HepG2 (cell line): Measurements from ENCODE around the gene CNP. TPM values are rescaled to one million over a fixed set of nuclear protein-coding genes. Genes with fewer than 3 reads are reported as not detected.

ENCODE experiments used
- ATAC-seq: fragments of 200-7000 bp; cut with Tn5 transposase; 3 replicates; pipeline ENCODE4 v1.9.1; 2020; ENCODE audit warnings: mild to moderate bottlenecking, moderate library complexity
- BruUV-seq: library from RNA; stranded (reverse); fragments of 400-500 nt; replicated peaks from 2 replicates; lab custom pipeline; 2021; lab: Mats Ljungman, UMichigan
- CTCF ChIA-PET: fragments of 300-600 bp; formaldehyde crosslinking; extraction: SDS; loops from one replicate; lab custom pipeline; 2021; ENCODE audit warnings: low total read pairs, inconsistent platforms, low intra/inter-chr PET ratio; lab: Yijun Ruan, JAX
- POLR2A ChIA-PET: fragments of 350-600 bp; sonication (Branson Sonifier 250); formaldehyde crosslinking; loops from one replicate; lab custom pipeline; 2020; ENCODE audit warnings: antibody characterized with exemption, inconsistent platforms; lab: Yijun Ruan, JAX
- DNase-seq: peaks from one replicate; pipeline ENCODE4 v3.0.0-alpha.2; 2015; ENCODE audit warnings: low spot score
- FAIRE-seq: peaks from 3 replicates; lab custom pipeline; 2011; peaks lifted over from hg19 to GRCh38; lab: Jason Lieb, UNC
- H2AFZ ChIP-seq: one replicate; pipeline ENCODE4 v1.6.1; 2011; ENCODE audit warnings: low read length, inconsistent platforms
- H3K27ac ChIP-seq: fragments of 300-600 bp; 3 replicates; pipeline ENCODE4 v1.8.0; 2011; ENCODE audit warnings: mixed run types, mild to moderate bottlenecking, mixed read lengths, low read length, inconsistent platforms; ENCODE audit not compliant: insufficient read depth; ENCODE audit errors: extremely low read length
- H3K27me3 ChIP-seq, 2 experiments: fragments of 200-600 bp in 1 of 2; 2 replicates in 1 of 2; 3 replicates in 1 of 2; pipeline versions ENCODE4 v1.6.0 to v1.8.0; 2011; ENCODE audit warnings: low read length in 2 of 2, mild to moderate bottlenecking in 2 of 2, moderate library complexity in 2 of 2, inconsistent platforms in 1 of 2; ENCODE audit not compliant: insufficient read depth in 2 of 2, control insufficient read depth in 1 of 2
- H3K36me3 ChIP-seq, 2 experiments: fragments of 200-600 bp in 1 of 2; replicated peaks in 1 of 2; 2 replicates in 1 of 2; 3 replicates in 1 of 2; pipeline versions ENCODE4 v1.5.1 to v1.8.0; 2011; ENCODE audit warnings: low read length in 2 of 2, inconsistent platforms in 1 of 2; ENCODE audit not compliant: insufficient read depth in 2 of 2, control insufficient read depth in 1 of 2
- H3K4me1 ChIP-seq: 2 replicates; pipeline ENCODE4 v1.5.1; 2012; ENCODE audit warnings: low read length, inconsistent platforms; ENCODE audit not compliant: insufficient read depth
- H3K4me2 ChIP-seq: 2 replicates; pipeline ENCODE4 v1.6.0; 2011; ENCODE audit warnings: low read depth, low read length, inconsistent platforms
- H3K4me3 ChIP-seq, 3 experiments: fragments of 200-600 bp in 1 of 3; sonication (generic), shearing (Covaris generic) in 1 of 3; replicated peaks in 1 of 3; 2 replicates each; pipeline ENCODE4 v1.5.1; 2011 to 2016; ENCODE audit warnings: low read length in 3 of 3, inconsistent platforms in 2 of 3, low read depth in 2 of 3, mild to moderate bottlenecking in 2 of 3, control low read depth in 1 of 3, mixed read lengths in 1 of 3; ENCODE audit not compliant: insufficient read depth in 1 of 3
- H3K79me2 ChIP-seq: one replicate; pipeline ENCODE4 v1.6.1; 2011; ENCODE audit warnings: low read length, inconsistent platforms; ENCODE audit not compliant: insufficient read depth
- H3K9ac ChIP-seq: 2 replicates; pipeline ENCODE4 v1.6.0; 2011; ENCODE audit warnings: mild to moderate bottlenecking, low read depth, low read length, inconsistent platforms; ENCODE audit not compliant: insufficient read depth
- H3K9me3 ChIP-seq: 2 replicates; pipeline ENCODE4 v1.5.1; 2012; ENCODE audit warnings: mild to moderate bottlenecking, low read length
- H4K20me1 ChIP-seq: 2 replicates; pipeline ENCODE4 v1.6.0; 2011; ENCODE audit warnings: inconsistent platforms, mild to moderate bottlenecking, low read length, moderate library complexity; ENCODE audit not compliant: insufficient read depth
- AGO2 ChIP-seq: fragments of 200-400 bp; formaldehyde crosslinking; optimal IDR thresholded peaks from 2 replicates; pipeline ENCODE3; 2017; ENCODE audit warnings: mild to moderate bottlenecking, low read depth, low read length, moderate library complexity
- MATR3 ChIP-seq: sonication (generic); formaldehyde crosslinking; IDR thresholded peaks from 2 replicates; pipeline ENCODE4 v1.4.0; 2020; ENCODE audit warnings: missing genetic modification reagents
- PAF1 ChIP-seq: IDR thresholded peaks from 2 replicates; pipeline ENCODE4 v1.6.1; 2016; ENCODE audit warnings: missing genetic modification reagents, missing compliant biosample characterization
- SP140L ChIP-seq: sonication (generic); formaldehyde crosslinking; IDR thresholded peaks from 2 replicates; pipeline ENCODE4 v1.4.0; 2020; ENCODE audit warnings: missing genetic modification reagents, borderline replicate concordance
- TP53 ChIP-seq: sonication (generic); formaldehyde crosslinking; conservative IDR thresholded peaks from 2 replicates; pipeline ENCODE4 v1.4.0; 2020; ENCODE audit warnings: missing genetic modification reagents
- WIZ ChIP-seq: sonication (generic); formaldehyde crosslinking; IDR thresholded peaks from 2 replicates; pipeline ENCODE4 v1.5.1; 2020; ENCODE audit warnings: mild to moderate bottlenecking, missing genetic modification reagents
- ZFP41 ChIP-seq: sonication (generic); formaldehyde crosslinking; IDR thresholded peaks from 2 replicates; pipeline ENCODE4 v1.4.0; 2020; ENCODE audit warnings: mild to moderate bottlenecking, missing genetic modification reagents, borderline replicate concordance
- ZNF615 ChIP-seq: sonication (generic); formaldehyde crosslinking; IDR thresholded peaks from 2 replicates; pipeline ENCODE4 v1.5.0; 2020; ENCODE audit warnings: mild to moderate bottlenecking, missing genetic modification reagents, borderline replicate concordance
- WGBS: methylation state at CpG from one replicate; pipeline ENCODE4 v1.1.6; 2017; ENCODE audit warnings: low lambda C conversion rate; 5-methylcytosine and 5-hydroxymethylcytosine counted together
- in situ Hi-C: cut with HindIII; loops from 2 replicates; pipeline ENCODE4 v1.10.0; 2017; ENCODE audit warnings: low pct_unique_long_range_greater_than_20kb; ENCODE audit not compliant: extremely low pct_ligation_motif_present
- intact Hi-C: fragments of 100-400 bp; cut with micrococcal nuclease; formaldehyde crosslinking; loops from one replicate; pipeline ENCODE4 v1.10.0; 2022; ENCODE audit not compliant: unreplicated experiment
- polyA plus RNA-seq, 8 experiments: library from polyadenylated mRNA; depleted of rRNA in 3 of 8; stranded (reverse) in 7 of 8; unstranded in 1 of 8; fragments of >200 nt; fragmentation: Illumina TruSeq in 4 of 8; extraction: Trizol in 4 of 8; gene quantifications; 2 replicates each; pipeline versions ENCODE4 v1.2.1 to v1.2.3, GENCODE V29; 2011 to 2016; ENCODE audit warnings: low read depth in 4 of 8, missing spikeins in 1 of 8, mixed read lengths in 1 of 8; ENCODE audit not compliant: insufficient read depth in 1 of 8
- total RNA-seq, 5 experiments: library from RNA; depleted of rRNA; stranded (reverse); fragments of >200 nt; fragmentation: Illumina TruSeq; extraction: Trizol; gene quantifications; 2 replicates each; pipeline ENCODE4 v1.2.3, GENCODE V29; 2016; ENCODE audit warnings: low read depth in 1 of 5
- TF ChIP-seq, protein P1 (sequence below): sonication (generic); formaldehyde crosslinking; IDR thresholded peaks from 2 replicates; pipeline ENCODE4 v1.4.0; 2020; ENCODE audit warnings: mild to moderate bottlenecking, missing genetic modification reagents
- TF ChIP-seq, protein P2 (sequence below): sonication (generic); formaldehyde crosslinking; IDR thresholded peaks from 2 replicates; pipeline ENCODE4 v1.5.0; 2020; ENCODE audit warnings: missing genetic modification reagents
- TF ChIP-seq, protein P3 (sequence below): sonication (generic); formaldehyde crosslinking; IDR thresholded peaks from 2 replicates; pipeline ENCODE4 v1.4.0; 2020; ENCODE audit warnings: missing genetic modification reagents, borderline replicate concordance
- TF ChIP-seq, protein P4 (sequence below): IDR thresholded peaks from 2 replicates; pipeline ENCODE4 v1.6.1; 2016; ENCODE audit warnings: missing compliant biosample characterization, missing genetic modification reagents, borderline replicate concordance

Gene CNP
- total and polyA plus RNA-seq, 2 of the 13 experiments (the other 11 are each of a cell fraction or from before 2014, with no cell fraction given): 97.2 to 161 TPM

DNA sequence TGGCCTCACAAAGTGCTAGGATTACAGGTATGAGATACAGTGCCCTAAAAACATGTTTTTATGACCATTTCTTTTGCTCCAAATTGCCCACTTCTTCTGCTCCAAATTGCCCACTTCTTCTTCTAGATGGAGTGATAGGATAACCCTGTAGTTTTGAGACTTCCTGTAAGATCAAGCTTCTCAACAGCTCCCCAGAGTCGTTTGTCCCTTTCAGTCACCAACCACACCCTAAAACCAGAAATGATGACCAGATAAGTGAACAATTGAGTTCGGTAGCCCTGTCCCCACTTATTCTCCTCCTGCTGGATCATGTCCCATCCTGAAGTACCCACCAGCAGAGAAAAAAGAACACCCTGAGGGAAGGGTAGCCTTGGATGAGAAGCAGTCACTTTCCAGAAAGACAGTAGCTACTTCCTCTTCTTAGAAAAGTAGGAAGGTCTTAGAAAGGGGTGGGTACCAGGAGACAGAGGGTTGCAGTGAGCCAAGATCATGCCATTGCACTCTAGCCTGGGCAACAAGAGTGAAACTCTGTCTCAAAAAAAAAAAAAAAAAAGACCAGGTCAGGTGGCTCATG is 33.7 kb upstream of the CNP start:
- Histone ChIP-seq H3K4me3 (no peak overlapping the region), H3K27me3 (no peaks in the 10 kb centered on the region), H4K20me1 (no peaks in the 10 kb centered on the region), H3K9me3 (no peaks in the 10 kb centered on the region), H3K27ac (no peak overlapping the region), H2AFZ (no peak overlapping the region), H3K4me1 (peaks cover 42% of the 10 kb centered on the region), H3K9ac (no peak overlapping the region), H3K4me2 (no peak overlapping the region), H3K79me2 (peaks cover 3% of the 10 kb centered on the region), H3K36me3 (no peaks in the 10 kb centered on the region)
- CTCF ChIA-PET: no interaction called here
- no peak for DNase-seq
- intact Hi-C loops (no loop called here), in situ Hi-C loops (no loop called here)
- POLR2A ChIA-PET: interaction anchor here (0.6 to 1.0 kb wide), 2 partner anchors 27 to 68 kb away, joined by 3 to 4 read pairs; partner anchors contain the start of gene KLHL11
- BruUV-seq: no TSS peak
- no peak for ATAC-seq
- WGBS: 23% methylated on average over 2 of the region's 2 CpGs
- no peak for FAIRE-seq
- TF ChIP-seq AGO2 (no peak), SP140L (no peak), MATR3 (CRISPR knock-in tag) (no peak), WIZ (CRISPR knock-in tag) (no peak), ZFP41 (no peak), PAF1 (no peak), TP53 (CRISPR knock-in tag) (no peak), ZNF615 (CRISPR knock-in tag) (no peak)
- TF ChIP-seq, protein P1, sequence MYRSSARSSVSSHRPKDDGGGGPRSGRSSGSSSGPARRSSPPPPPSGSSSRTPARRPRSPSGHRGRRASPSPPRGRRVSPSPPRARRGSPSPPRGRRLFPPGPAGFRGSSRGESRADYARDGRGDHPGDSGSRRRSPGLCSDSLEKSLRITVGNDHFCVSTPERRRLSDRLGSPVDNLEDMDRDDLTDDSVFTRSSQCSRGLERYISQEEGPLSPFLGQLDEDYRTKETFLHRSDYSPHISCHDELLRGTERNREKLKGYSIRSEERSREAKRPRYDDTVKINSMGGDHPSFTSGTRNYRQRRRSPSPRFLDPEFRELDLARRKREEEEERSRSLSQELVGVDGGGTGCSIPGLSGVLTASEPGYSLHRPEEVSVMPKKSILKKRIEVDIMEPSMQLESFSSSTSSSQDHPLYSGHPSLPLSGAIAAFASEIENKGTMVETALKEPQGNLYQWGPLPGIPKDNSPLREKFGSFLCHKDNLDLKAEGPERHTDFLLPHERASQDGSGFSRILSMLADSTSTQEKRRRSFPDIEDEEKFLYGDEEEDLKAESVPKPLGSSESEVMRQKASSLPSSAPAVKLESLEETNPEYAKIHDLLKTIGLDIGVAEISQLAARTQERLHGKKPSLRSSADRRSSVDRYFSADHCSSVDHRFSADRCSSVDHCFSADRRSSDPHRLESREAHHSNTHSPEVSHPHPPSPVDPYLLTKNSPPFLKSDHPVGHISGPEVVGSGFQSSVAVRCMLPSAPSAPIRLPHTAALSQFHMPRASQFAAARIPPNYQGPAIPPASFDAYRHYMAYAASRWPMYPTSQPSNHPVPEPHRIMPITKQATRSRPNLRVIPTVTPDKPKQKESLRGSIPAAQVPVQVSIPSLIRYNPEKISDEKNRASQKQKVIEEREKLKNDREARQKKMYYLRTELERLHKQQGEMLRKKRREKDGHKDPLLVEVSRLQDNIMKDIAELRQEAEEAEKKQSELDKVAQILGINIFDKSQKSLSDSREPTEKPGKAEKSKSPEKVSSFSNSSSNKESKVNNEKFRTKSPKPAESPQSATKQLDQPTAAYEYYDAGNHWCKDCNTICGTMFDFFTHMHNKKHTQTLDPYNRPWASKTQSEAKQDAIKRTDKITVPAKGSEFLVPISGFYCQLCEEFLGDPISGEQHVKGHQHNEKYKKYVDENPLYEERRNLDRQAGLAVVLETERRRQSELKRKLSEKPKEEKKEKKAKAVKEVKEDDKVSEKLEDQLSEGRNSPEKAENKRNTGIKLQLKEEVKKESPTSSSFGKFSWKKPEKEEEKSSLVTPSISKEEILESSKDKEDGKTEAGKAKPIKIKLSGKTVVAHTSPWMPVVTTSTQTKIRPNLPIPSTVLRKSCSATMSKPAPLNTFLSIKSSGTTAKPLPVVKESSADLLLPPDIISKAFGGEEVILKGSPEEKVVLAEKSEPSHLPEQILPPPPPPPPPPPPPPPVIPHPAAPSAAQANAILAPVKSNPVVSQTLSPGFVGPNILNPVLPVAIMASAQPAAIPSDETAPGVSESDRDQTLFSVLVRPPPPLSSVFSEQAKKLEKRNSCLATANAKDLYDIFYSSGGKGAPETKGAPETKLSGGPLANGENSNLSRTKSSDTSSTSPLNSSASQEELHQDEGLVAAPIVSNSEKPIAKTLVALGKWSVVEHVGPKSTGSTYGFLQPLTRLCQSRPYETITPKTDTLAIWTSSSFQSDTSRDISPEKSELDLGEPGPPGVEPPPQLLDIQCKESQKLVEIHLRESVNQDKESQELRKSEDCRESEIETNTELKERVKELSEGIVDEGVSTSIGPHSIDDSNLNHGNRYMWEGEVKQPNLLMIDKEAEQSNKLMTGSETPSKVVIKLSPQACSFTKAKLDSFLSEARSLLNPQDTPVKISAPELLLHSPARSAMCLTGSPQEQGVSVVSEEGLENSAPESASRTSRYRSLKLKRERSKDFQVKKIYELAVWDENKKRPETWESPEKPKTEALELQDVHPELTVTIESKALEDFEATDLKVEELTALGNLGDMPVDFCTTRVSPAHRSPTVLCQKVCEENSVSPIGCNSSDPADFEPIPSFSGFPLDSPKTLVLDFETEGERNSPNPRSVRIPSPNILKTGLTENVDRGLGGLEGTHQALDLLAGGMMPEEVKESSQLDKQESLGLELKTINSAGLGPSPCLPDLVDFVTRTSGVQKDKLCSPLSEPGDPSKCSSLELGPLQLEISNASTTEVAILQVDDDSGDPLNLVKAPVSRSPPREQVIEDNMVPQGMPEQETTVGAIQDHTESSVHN (CRISPR knock-in tag): no peak
- TF ChIP-seq, protein P2, sequence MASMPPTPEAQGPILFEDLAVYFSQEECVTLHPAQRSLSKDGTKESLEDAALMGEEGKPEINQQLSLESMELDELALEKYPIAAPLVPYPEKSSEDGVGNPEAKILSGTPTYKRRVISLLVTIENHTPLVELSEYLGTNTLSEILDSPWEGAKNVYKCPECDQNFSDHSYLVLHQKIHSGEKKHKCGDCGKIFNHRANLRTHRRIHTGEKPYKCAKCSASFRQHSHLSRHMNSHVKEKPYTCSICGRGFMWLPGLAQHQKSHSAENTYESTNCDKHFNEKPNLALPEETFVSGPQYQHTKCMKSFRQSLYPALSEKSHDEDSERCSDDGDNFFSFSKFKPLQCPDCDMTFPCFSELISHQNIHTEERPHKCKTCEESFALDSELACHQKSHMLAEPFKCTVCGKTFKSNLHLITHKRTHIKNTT (CRISPR knock-in tag): no peak
- TF ChIP-seq, protein P3, sequence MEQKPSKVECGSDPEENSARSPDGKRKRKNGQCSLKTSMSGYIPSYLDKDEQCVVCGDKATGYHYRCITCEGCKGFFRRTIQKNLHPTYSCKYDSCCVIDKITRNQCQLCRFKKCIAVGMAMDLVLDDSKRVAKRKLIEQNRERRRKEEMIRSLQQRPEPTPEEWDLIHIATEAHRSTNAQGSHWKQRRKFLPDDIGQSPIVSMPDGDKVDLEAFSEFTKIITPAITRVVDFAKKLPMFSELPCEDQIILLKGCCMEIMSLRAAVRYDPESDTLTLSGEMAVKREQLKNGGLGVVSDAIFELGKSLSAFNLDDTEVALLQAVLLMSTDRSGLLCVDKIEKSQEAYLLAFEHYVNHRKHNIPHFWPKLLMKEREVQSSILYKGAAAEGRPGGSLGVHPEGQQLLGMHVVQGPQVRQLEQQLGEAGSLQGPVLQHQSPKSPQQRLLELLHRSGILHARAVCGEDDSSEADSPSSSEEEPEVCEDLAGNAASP (CRISPR knock-in tag): no peak
- TF ChIP-seq, protein P4, sequence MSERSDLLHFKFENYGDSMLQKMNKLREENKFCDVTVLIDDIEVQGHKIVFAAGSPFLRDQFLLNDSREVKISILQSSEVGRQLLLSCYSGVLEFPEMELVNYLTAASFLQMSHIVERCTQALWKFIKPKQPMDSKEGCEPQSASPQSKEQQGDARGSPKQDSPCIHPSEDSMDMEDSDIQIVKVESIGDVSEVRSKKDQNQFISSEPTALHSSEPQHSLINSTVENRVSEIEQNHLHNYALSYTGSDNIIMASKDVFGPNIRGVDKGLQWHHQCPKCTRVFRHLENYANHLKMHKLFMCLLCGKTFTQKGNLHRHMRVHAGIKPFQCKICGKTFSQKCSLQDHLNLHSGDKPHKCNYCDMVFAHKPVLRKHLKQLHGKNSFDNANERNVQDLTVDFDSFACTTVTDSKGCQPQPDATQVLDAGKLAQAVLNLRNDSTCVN (CRISPR knock-in tag): no peak
